H9 (cell line): Measurements from ENCODE around the gene RPL39L. TPM values are rescaled to one million over a fixed set of nuclear protein-coding genes. Genes with fewer than 3 reads are reported as not detected.

Source experiments
- DNase-seq: peaks from one replicate; pipeline ENCODE4 v3.0.0-alpha.2; 2017
- H2AFZ ChIP-seq: one replicate; pipeline ENCODE4 v1.6.1; 2013; ENCODE audit warnings: mild to moderate bottlenecking, low read length, control low read depth, moderate library complexity
- H2AK5ac ChIP-seq: 2 replicates; pipeline ENCODE4 v1.6.1; 2013; ENCODE audit warnings: low read length, control low read depth, mixed read lengths; ENCODE audit not compliant: insufficient read length
- H2BK120ac ChIP-seq: one replicate; pipeline ENCODE4 v1.6.1; 2013; ENCODE audit warnings: low read depth, mild to moderate bottlenecking, low read length, control low read depth, inconsistent platforms; ENCODE audit not compliant: poor library complexity, severe bottlenecking
- H2BK12ac ChIP-seq: 2 replicates; pipeline ENCODE4 v1.6.1; 2013; ENCODE audit warnings: low read length, control low read depth, mixed read lengths, low read depth; ENCODE audit not compliant: insufficient read length
- H2BK15ac ChIP-seq: 2 replicates; pipeline ENCODE4 v1.6.1; 2013; ENCODE audit warnings: low read depth, low read length, control low read depth
- H2BK20ac ChIP-seq: one replicate; pipeline ENCODE4 v1.6.1; 2013; ENCODE audit warnings: low read depth, mild to moderate bottlenecking, low read length, control low read depth, inconsistent platforms; ENCODE audit not compliant: poor library complexity, severe bottlenecking
- H2BK5ac ChIP-seq: 2 replicates; pipeline ENCODE4 v1.6.1; 2013; ENCODE audit warnings: low read length, control low read depth, mixed read lengths; ENCODE audit not compliant: insufficient read length
- H3K14ac ChIP-seq: 2 replicates; pipeline ENCODE4 v1.6.1; 2013; ENCODE audit warnings: low read length, control low read depth; ENCODE audit not compliant: insufficient read depth
- H3K18ac ChIP-seq: 2 replicates; pipeline ENCODE4 v1.6.1; 2013; ENCODE audit warnings: low read depth, mild to moderate bottlenecking, mixed read lengths, low read length, control low read depth; ENCODE audit not compliant: insufficient read length
- H3K23ac ChIP-seq: 2 replicates; pipeline ENCODE4 v1.6.1; 2013; ENCODE audit warnings: low read length, control low read depth, mixed read lengths, low read depth; ENCODE audit not compliant: insufficient read length
- H3K23me2 ChIP-seq: 2 replicates; pipeline ENCODE4 v1.6.1; 2013; ENCODE audit warnings: low read depth, mild to moderate bottlenecking, mixed read lengths, low read length, control low read depth; ENCODE audit not compliant: insufficient read length, poor library complexity, severe bottlenecking
- H3K27ac ChIP-seq: 2 replicates; pipeline ENCODE4 v1.5.1; 2013; ENCODE audit warnings: low read length, control low read depth, mixed read lengths, low read depth; ENCODE audit not compliant: insufficient read length
- H3K27me3 ChIP-seq: 2 replicates; pipeline ENCODE4 v1.6.1; 2013; ENCODE audit warnings: low read length, control low read depth, inconsistent platforms; ENCODE audit not compliant: insufficient read depth
- H3K4ac ChIP-seq: 2 replicates; pipeline ENCODE4 v1.6.1; 2013; ENCODE audit warnings: low read depth, mild to moderate bottlenecking, control low read depth, inconsistent platforms, low read length, moderate library complexity
- H3K4me1 ChIP-seq: 2 replicates; pipeline ENCODE4 v1.6.1; 2013; ENCODE audit warnings: low read length, control low read depth, inconsistent platforms; ENCODE audit not compliant: insufficient read depth
- H3K4me2 ChIP-seq: 2 replicates; pipeline ENCODE4 v1.6.1; 2013; ENCODE audit warnings: low read length, control low read depth, mixed read lengths; ENCODE audit not compliant: insufficient read length, insufficient read depth
- H3K56ac ChIP-seq: 2 replicates; pipeline ENCODE4 v1.6.1; 2013; ENCODE audit warnings: low read depth, mild to moderate bottlenecking, mixed read lengths, low read length, control low read depth; ENCODE audit not compliant: insufficient read length
- H3K79me1 ChIP-seq: 2 replicates; pipeline ENCODE4 v1.6.1; 2013; ENCODE audit warnings: low read depth, mild to moderate bottlenecking, moderate library complexity, low read length, control low read depth, inconsistent platforms; ENCODE audit not compliant: insufficient read depth, poor library complexity, severe bottlenecking
- H3K79me2 ChIP-seq: 2 replicates; pipeline ENCODE4 v1.6.1; 2013; ENCODE audit warnings: low read length, control low read depth, inconsistent platforms; ENCODE audit not compliant: insufficient read depth
- H3K9ac ChIP-seq: 2 replicates; pipeline ENCODE4 v1.6.1; 2013; ENCODE audit warnings: low read length, control low read depth, mixed read lengths; ENCODE audit not compliant: insufficient read length; ENCODE audit errors: extremely low read depth
- H3K9me3 ChIP-seq: one replicate; pipeline ENCODE4 v1.6.1; 2013; ENCODE audit warnings: low read depth, low read length, inconsistent platforms; ENCODE audit not compliant: control insufficient read depth
- H3T11ph ChIP-seq: one replicate; pipeline ENCODE4 v1.6.1; 2013; ENCODE audit warnings: mild to moderate bottlenecking, low read length, control low read depth, inconsistent platforms
- H4K20me1 ChIP-seq: one replicate; pipeline ENCODE4 v1.6.1; 2013; ENCODE audit not compliant: control insufficient read depth, insufficient read length, insufficient read depth
- H4K5ac ChIP-seq: 2 replicates; pipeline ENCODE4 v1.6.1; 2013; ENCODE audit warnings: low read depth, mild to moderate bottlenecking, mixed read lengths, low read length, control low read depth; ENCODE audit not compliant: insufficient read length
- H4K8ac ChIP-seq: replicated peaks from 2 replicates; pipeline ENCODE4 v1.6.1; 2013; ENCODE audit warnings: low read length, control low read depth, mixed read lengths, low read depth; ENCODE audit not compliant: insufficient read length
- H4K91ac ChIP-seq: 2 replicates; pipeline ENCODE4 v1.6.1; 2013; ENCODE audit warnings: low read depth, mild to moderate bottlenecking, moderate library complexity, mixed read lengths, low read length, control low read depth; ENCODE audit not compliant: insufficient read length
- H3K27ac Mint-ChIP-seq, 3 experiments: 2 replicates in 2 of 3; 3 replicates in 1 of 3; pipeline ENCODE4 v1.8.0; 2020 to 2021; ENCODE audit warnings: mixed read lengths in 3 of 3, mild to moderate bottlenecking in 1 of 3, moderate library complexity in 1 of 3
- H3K27me3 Mint-ChIP-seq: 2 replicates; pipeline ENCODE4 v1.8.0; 2021; ENCODE audit warnings: low read depth, mild to moderate bottlenecking, moderate library complexity, mixed read lengths
- H3K36me3 Mint-ChIP-seq, 3 experiments: 2 replicates in 2 of 3; 3 replicates in 1 of 3; pipeline ENCODE4 v1.8.0; 2020 to 2021; ENCODE audit warnings: low read depth in 3 of 3, mixed read lengths in 3 of 3; ENCODE audit not compliant: insufficient read depth in 1 of 3
- H3K4me1 Mint-ChIP-seq, 2 experiments: 2 replicates each; pipeline ENCODE4 v1.8.0; 2020; ENCODE audit warnings: mixed read lengths in 2 of 2
- H3K4me3 Mint-ChIP-seq, 2 experiments: 2 replicates in 1 of 2; 3 replicates in 1 of 2; pipeline ENCODE4 v1.8.0; 2020 to 2021; ENCODE audit warnings: mild to moderate bottlenecking in 2 of 2, mixed read lengths in 2 of 2, moderate library complexity in 1 of 2
- H3K9me3 Mint-ChIP-seq, 2 experiments: 2 replicates in 1 of 2; 3 replicates in 1 of 2; pipeline ENCODE4 v1.8.0; 2020; ENCODE audit warnings: mild to moderate bottlenecking in 2 of 2, mixed read lengths in 2 of 2, moderate library complexity in 1 of 2
- CTCF ChIP-seq: fragments of 200-600 bp; sonication (generic); conservative IDR thresholded peaks from 3 replicates; pipeline ENCODE4 v1.8.0; 2021; ENCODE audit warnings: antibody characterized with exemption, mild to moderate bottlenecking
- WGBS: extraction: QIAGEN DNeasy Blood & Tissue Kit; methylation state at CpG from one replicate; pipeline ENCODE4 v1.1.7; 2013; ENCODE audit warnings: missing lambda C conversion rate, low lambda C conversion rate, mixed read lengths; ENCODE audit not compliant: insufficient read length; ENCODE audit errors: extremely low coverage; 5-methylcytosine and 5-hydroxymethylcytosine counted together
- total RNA-seq: library from RNA; stranded (reverse); gene quantifications from 2 replicates; pipeline ENCODE4 v1.2.1, GENCODE V29; 2021

RPL39L gene
- total RNA-seq, 1 experiment from 2014 or later: 71.7 TPM

- Histone ChIP-seq H4K20me1 (no peaks in the 10 kb centered on the region), H3K18ac (no peak overlapping the region), H2BK120ac (no peak overlapping the region), H2BK12ac (no peak overlapping the region), H3K9ac (no peak overlapping the region), H2AFZ (no peak overlapping the region), H3K27me3 (no peaks in the 10 kb centered on the region), H3K23ac (no peak overlapping the region), H3K9me3 (no peaks in the 10 kb centered on the region), H3K4ac (no peak overlapping the region), H3K56ac (no peak overlapping the region), H3K14ac (no peak overlapping the region), H2BK20ac (no peak overlapping the region), H2BK5ac (no peak overlapping the region), H2AK5ac (no peak overlapping the region), H3K27ac (no peak overlapping the region), H3K23me2 (no peaks in the 10 kb centered on the region), H3K79me2 (no peaks in the 10 kb centered on the region), H2BK15ac (no peak overlapping the region), H3K4me2 (no peak overlapping the region), H4K5ac (no peak overlapping the region), H4K91ac (no peak overlapping the region), H3K79me1 (no peaks in the 10 kb centered on the region), H4K8ac (no peak overlapping the region), H3K4me1 (peaks cover 2% of the 10 kb centered on the region; the same call in 1 of the 2 replicates), H3T11ph (no peak overlapping the region)
- no peak overlapping the region for H3K4me3 Mint-ChIP-seq
- WGBS: no CpG with 5 or more reads among the region's 5 CpGs
- DNase-seq: no peak
- TF ChIP-seq CTCF: no peak
- H3K27ac Mint-ChIP-seq: no peak overlapping the region; a peak in 1 of 7 replicates
- H3K27me3 Mint-ChIP-seq: no peaks in the 10 kb centered on the region
- H3K9me3 Mint-ChIP-seq: peaks cover 19 to 34% of the 10 kb centered on the region in 2 experiments
- peaks cover 8 to 21% (median 14%) of the 10 kb centered on the region in 3 experiments; a peak in 6 of 7 replicates for H3K36me3 Mint-ChIP-seq
- H3K4me1 Mint-ChIP-seq: peaks cover 14 to 17% of the 10 kb centered on the region in 2 experiments
Observed at GRCh38 chr3:187085021-187085666, 54.2 kb downstream of the RPL39L start.
